ENCODE data around the gene CFD.

CFD gene

GRCh38 chr19:911197-912033 is 52.0 kb downstream of the CFD start:
- DNase-seq: no peak

GRCh38 chr19:912181-913079 is 53.0 kb downstream of the CFD start:
- peak; percentile 61 for DNase-seq

Measured in CD4-positive, alpha-beta T cell treated with Interleukin-10 for 1 hour (primary cell).